Lung (tissue), 12 donors: ENCODE results near the gene NBAS. TPM values are rescaled to one million over a fixed set of nuclear protein-coding genes. Genes with fewer than 3 reads are reported as not detected.

Experiments
- ATAC-seq: fragments of 200-7000 bp; cut with Tn5 transposase; one replicate; pipeline ENCODE4 v1.9.1; 2020; ENCODE audit warnings: moderate number of reproducible peaks; ENCODE audit not compliant: insufficient read depth, low FRiP score
- DNase-seq, 3 donors: peaks; one replicate each; pipeline ENCODE4 v3.0.0-alpha.2; 2013 to 2017
- H3K27ac ChIP-seq, 2 donors: one replicate each; pipeline ENCODE4 v1.5.1; 2013; ENCODE audit warnings: mild to moderate bottlenecking in 2 of 2, moderate library complexity in 2 of 2, control low read depth in 1 of 2, inconsistent platforms in 1 of 2, low read depth in 1 of 2, low read length in 1 of 2
- H3K27me3 ChIP-seq, 3 donors: one replicate each; pipeline ENCODE4 v1.5.1; 2013; ENCODE audit warnings: low read length in 2 of 3; ENCODE audit not compliant: control insufficient read depth in 3 of 3, insufficient read depth in 3 of 3
- H3K36me3 ChIP-seq, 4 donors: one replicate each; pipeline ENCODE4 v1.5.1; 2013; ENCODE audit warnings: low read length in 4 of 4, mild to moderate bottlenecking in 1 of 4, moderate library complexity in 1 of 4; ENCODE audit not compliant: control insufficient read depth in 4 of 4, insufficient read depth in 4 of 4
- H3K4me1 ChIP-seq, 5 donors: one replicate each; pipeline ENCODE4 v1.5.1; 2013; ENCODE audit warnings: low read length in 5 of 5, mild to moderate bottlenecking in 2 of 5, moderate library complexity in 1 of 5; ENCODE audit not compliant: control insufficient read depth in 5 of 5, insufficient read depth in 5 of 5
- H3K4me3 ChIP-seq: one replicate; pipeline ENCODE4 v1.5.1; 2013; ENCODE audit warnings: mild to moderate bottlenecking, control low read depth, moderate library complexity
- H3K9ac ChIP-seq, 2 donors: one replicate each; pipeline ENCODE4 v1.5.1; 2013; ENCODE audit warnings: low read length in 2 of 2, control low read depth in 1 of 2; ENCODE audit not compliant: insufficient read depth in 1 of 2
- H3K9me3 ChIP-seq, 4 donors: one replicate each; pipeline ENCODE4 v1.5.1; 2013; ENCODE audit warnings: low read length in 3 of 4, mild to moderate bottlenecking in 1 of 4, moderate library complexity in 1 of 4; ENCODE audit not compliant: control insufficient read depth in 4 of 4, insufficient read depth in 3 of 4
- WGBS, 2 donors: extraction: QIAGEN DNeasy Blood & Tissue Kit; methylation state at CpG; one replicate each; pipeline ENCODE4 v1.1.7; 2013; 5-methylcytosine and 5-hydroxymethylcytosine counted together
- polyA plus RNA-seq, 2 donors: library from polyadenylated mRNA; stranded (reverse); fragments of 200-250 nt; gene quantifications; one replicate each; pipeline ENCODE4 v1.2.1, GENCODE V29; 2013
- total RNA-seq, 2 donors: library from RNA; depleted of rRNA in 1 of 2; stranded (reverse); fragments of >200 nt in 1 of 2; gene quantifications; one replicate each; pipeline ENCODE4 v1.2.1, GENCODE V29; 2014 to 2021
- TF ChIP-seq, protein P1 (sequence below): IDR thresholded peaks from 2 replicates; pipeline ENCODE4 v1.5.1; 2012; ENCODE audit warnings: mild to moderate bottlenecking; ENCODE audit errors: control extremely low read depth, extremely low read depth
- donor health status: control.
- donor health status: control.
- donor health status: Bipolar disorder and iron deficiency.
- donor health status: healthy.
- donor health status: DM: yes; HTN: yes; CAD: no.

NBAS gene
- total and polyA plus RNA-seq, 4 donors = 15.6 to 61.3 (median 35.4) TPM

DNA sequence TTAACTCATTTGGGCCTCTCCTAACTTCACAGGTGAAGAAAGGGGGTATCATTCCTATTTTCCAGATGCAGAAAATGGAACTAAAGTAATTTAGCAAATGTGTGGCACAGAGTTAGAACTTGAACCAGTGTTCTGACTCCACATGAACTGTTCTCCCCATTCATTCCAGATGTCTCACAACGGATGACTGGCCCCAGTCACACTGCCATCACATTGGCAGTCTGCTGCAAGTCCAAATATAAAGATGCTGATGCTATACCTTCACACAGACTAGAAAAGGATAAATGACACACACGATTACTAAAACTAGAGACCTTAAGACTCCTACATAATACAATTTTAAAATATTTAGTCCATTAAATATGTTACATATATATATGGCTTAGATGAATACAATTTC lies 195.7 kb downstream of the NBAS start:
- H3K36me3 ChIP-seq = peaks cover 0 to 12% (median 5%) of the 10 kb centered on the region in 4 donors
- no peaks in the 10 kb centered on the region for H3K9me3 ChIP-seq
- ATAC-seq (no peak), DNase-seq (no peak)
- H3K4me1 ChIP-seq = no peaks in the 10 kb centered on the region
- no peak overlapping the region for H3K27ac ChIP-seq
- 72 to 77% methylated on average over 2 of the region's 2 CpGs for WGBS, 2 donors
- H3K4me3 ChIP-seq = no peak overlapping the region
- no peak overlapping the region for H3K9ac ChIP-seq
- TF ChIP-seq, protein P1, sequence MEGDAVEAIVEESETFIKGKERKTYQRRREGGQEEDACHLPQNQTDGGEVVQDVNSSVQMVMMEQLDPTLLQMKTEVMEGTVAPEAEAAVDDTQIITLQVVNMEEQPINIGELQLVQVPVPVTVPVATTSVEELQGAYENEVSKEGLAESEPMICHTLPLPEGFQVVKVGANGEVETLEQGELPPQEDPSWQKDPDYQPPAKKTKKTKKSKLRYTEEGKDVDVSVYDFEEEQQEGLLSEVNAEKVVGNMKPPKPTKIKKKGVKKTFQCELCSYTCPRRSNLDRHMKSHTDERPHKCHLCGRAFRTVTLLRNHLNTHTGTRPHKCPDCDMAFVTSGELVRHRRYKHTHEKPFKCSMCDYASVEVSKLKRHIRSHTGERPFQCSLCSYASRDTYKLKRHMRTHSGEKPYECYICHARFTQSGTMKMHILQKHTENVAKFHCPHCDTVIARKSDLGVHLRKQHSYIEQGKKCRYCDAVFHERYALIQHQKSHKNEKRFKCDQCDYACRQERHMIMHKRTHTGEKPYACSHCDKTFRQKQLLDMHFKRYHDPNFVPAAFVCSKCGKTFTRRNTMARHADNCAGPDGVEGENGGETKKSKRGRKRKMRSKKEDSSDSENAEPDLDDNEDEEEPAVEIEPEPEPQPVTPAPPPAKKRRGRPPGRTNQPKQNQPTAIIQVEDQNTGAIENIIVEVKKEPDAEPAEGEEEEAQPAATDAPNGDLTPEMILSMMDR = no peak
- no peaks in the 10 kb centered on the region for H3K27me3 ChIP-seq

DNA sequence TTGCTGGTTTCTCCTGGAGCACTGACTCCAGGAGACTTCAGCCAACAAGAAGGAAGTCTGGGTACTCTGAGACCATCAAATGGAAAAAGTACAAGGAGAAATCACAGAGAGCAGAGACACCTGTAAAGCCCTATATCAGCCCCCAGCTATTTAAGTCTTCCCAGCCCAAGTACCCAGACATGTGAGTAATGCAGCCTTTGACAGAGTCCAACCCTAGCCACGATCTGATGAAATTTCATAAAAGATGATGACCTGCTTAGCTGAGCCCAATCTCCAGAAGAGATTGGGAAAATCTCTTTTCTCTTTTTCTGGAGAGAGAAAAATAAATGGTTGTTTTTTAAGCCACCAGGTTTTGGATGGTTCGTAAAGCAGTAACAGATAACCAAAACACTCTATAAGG lies 196.6 kb downstream of the NBAS start:
- Histone ChIP-seq H3K4me1 (no peaks in the 10 kb centered on the region), H3K27ac (no peak overlapping the region), H3K27me3 (no peaks in the 10 kb centered on the region), H3K36me3 (peaks cover 0 to 12% (median 5%) of the 10 kb centered on the region in 4 donors), H3K9me3 (no peaks in the 10 kb centered on the region), H3K4me3 (no peak overlapping the region), H3K9ac (no peak overlapping the region)
- WGBS, 2 donors = 96 to 97% methylated on average over 2 of the region's 2 CpGs
- DNase-seq = no peak
- no peak for ATAC-seq
- TF ChIP-seq, protein P1 = no peak

DNA sequence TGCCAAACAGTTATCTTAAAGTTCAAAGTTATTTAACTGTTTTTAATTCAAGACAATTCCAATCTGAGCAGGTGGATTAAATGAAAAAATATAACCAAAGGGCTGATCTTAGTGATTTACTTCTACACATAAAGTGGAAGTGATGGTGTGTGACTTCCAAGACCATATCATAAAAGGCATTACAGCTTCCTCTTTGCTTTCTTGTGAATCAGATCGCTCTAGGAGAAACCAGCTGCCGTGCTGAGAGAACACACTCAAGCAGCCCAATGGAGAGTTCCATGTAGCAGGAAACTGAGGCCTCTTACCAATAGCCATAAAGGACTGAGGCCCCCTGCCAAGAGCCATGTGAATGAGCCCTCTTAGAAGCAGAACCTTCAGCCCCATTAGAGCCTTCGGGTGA lies 197.4 kb downstream of the NBAS start:
- Histone ChIP-seq H3K27ac (no peak overlapping the region), H3K4me1 (no peaks in the 10 kb centered on the region), H3K4me3 (no peak overlapping the region), H3K36me3 (peaks cover 0 to 12% (median 5%) of the 10 kb centered on the region in 4 donors), H3K9me3 (no peaks in the 10 kb centered on the region), H3K9ac (no peak overlapping the region), H3K27me3 (no peaks in the 10 kb centered on the region)
- TF ChIP-seq, protein P1 = no peak
- DNase-seq (no peak), ATAC-seq (no peak)
- WGBS, 2 donors = 92 to 93% methylated on average over 3 of the region's 3 CpGs

DNA sequence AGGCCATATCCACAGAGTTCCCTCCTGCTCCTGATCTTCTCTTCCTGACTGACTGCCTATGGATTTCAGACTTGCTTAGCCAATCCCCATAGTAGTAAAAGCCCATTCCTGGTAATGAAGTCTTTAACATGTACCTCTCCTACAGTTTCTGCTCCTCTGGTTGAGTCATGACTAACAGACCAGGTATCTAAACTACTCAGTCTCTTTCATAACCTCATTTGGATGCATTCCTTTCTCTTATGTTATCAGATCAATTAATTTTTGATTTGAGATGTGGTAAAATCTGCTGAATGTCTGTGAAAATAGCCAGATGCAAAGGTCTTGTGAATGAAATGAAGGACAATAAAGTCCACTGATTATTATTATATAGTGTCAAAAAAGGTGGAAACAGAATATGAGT lies 198.0 kb downstream of the NBAS start:
- DNase-seq (no peak), ATAC-seq (no peak)
- Histone ChIP-seq H3K4me1 (no peaks in the 10 kb centered on the region), H3K27me3 (no peaks in the 10 kb centered on the region), H3K4me3 (no peak overlapping the region), H3K36me3 (peaks cover 0 to 12% (median 7%) of the 10 kb centered on the region in 4 donors), H3K9me3 (no peaks in the 10 kb centered on the region), H3K27ac (no peak overlapping the region), H3K9ac (no peak overlapping the region)
- TF ChIP-seq, protein P1 = no peak
